ENCODE measurements around the gene HHEX.

HHEX gene

GRCh38 chr10:92657024-92657423 is 32.7 kb upstream of the HHEX start:
- Histone ChIP-seq H3K9ac (ENCODE audit: low read length) (no peak overlapping the region), H2AFZ (ENCODE audit: low read length) (no peak overlapping the region), H4K20me1 (ENCODE audit: insufficient read depth, low read length) (no peaks in the 10 kb centered on the region), H3K27ac (ENCODE audit: low read length) (no peak overlapping the region), H3F3A (ENCODE audit: insufficient read depth, low read length) (no peaks in the 10 kb centered on the region; the same call in 1 of the 2 replicates), H3K4me3 (ENCODE audit: low read length) (no peak overlapping the region), H3K27me3 (replicated peaks; ENCODE audit: insufficient read depth, low read length) (no peaks in the 10 kb centered on the region), H3K9me3 (replicated peaks; ENCODE audit: insufficient read depth, low read length) (no peaks in the 10 kb centered on the region), H3K36me3 (replicated peaks; ENCODE audit: insufficient read depth, low read length) (peaks cover 11% of the 10 kb centered on the region), H3K9me2 (replicated peaks; ENCODE audit: insufficient read depth, low read length) (no peaks in the 10 kb centered on the region), H3K4me2 (ENCODE audit: low read depth, low read length) (no peak overlapping the region), H3K79me2 (ENCODE audit: low read length) (no peaks in the 10 kb centered on the region), H3K4me1 (ENCODE audit: low read length) (no peaks in the 10 kb centered on the region)
- no peak for DNase-seq
- TF ChIP-seq EZH2phosphoT487 (IDR thresholded peaks at IDR 0.05; ENCODE audit: low read length) (no peak), EZH2 (optimal IDR thresholded peaks at IDR 0.05; ENCODE audit: low read depth, low read length) (no peak), CTCF (IDR thresholded peaks at IDR 0.05; ENCODE audit: low read length) (no peak)

GRCh38 chr10:92662848-92663247 is 26.9 kb upstream of the HHEX start:
- no peak overlapping the region for H2AFZ ChIP-seq (ENCODE audit: low read length)
- H3K27ac ChIP-seq (ENCODE audit: low read length) = no peak overlapping the region
- no peaks in the 10 kb centered on the region for H3K79me2 ChIP-seq (ENCODE audit: low read length)
- H3K9ac ChIP-seq (ENCODE audit: low read length) = no peak overlapping the region
- H3K4me2 ChIP-seq (ENCODE audit: low read depth, low read length) = no peak overlapping the region
- H3K4me1 ChIP-seq (ENCODE audit: low read length) = no peaks in the 10 kb centered on the region
- H3K4me3 ChIP-seq (ENCODE audit: low read length) = no peak overlapping the region
- TF ChIP-seq CTCF (IDR thresholded peaks at IDR 0.05; ENCODE audit: low read length) (no peak), EZH2phosphoT487 (IDR thresholded peaks at IDR 0.05; ENCODE audit: low read length) (no peak), EZH2 (optimal IDR thresholded peaks at IDR 0.05; ENCODE audit: low read depth, low read length) (no peak)
- no peak for DNase-seq
- H3K27me3 ChIP-seq (replicated peaks; ENCODE audit: insufficient read depth, low read length) = no peaks in the 10 kb centered on the region
- H3F3A ChIP-seq (ENCODE audit: insufficient read depth, low read length) = no peaks in the 10 kb centered on the region
- no peaks in the 10 kb centered on the region for H3K9me2 ChIP-seq (replicated peaks; ENCODE audit: insufficient read depth, low read length)
- no peaks in the 10 kb centered on the region for H4K20me1 ChIP-seq (ENCODE audit: insufficient read depth, low read length)
- H3K9me3 ChIP-seq (replicated peaks; ENCODE audit: insufficient read depth, low read length) = no peaks in the 10 kb centered on the region
- H3K36me3 ChIP-seq (replicated peaks; ENCODE audit: insufficient read depth, low read length) = no peaks in the 10 kb centered on the region

DNA sequence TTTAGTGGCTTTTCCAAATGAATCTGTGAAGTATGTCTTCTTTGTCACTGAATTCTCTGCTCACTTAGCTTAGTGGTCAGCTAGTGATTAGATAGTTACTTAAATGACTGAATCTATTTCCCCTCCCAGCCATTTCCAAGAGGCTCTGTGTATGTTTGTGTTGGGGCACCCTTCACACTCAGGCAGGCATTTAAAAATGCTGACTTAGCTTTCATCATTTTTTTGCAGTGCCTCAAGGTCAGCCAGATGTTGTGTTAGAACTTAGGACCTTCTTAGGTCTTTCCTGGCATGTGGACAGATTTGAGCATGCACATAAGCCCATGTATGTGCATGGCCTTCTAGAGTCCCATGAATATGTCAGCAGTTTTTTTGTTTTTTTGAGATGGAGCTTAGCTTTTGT is 25.4 kb upstream of the HHEX start:
- Histone ChIP-seq H3K4me2 (ENCODE audit: low read depth, low read length) (no peak overlapping the region), H3K9ac (ENCODE audit: low read length) (no peak overlapping the region), H3K4me3 (ENCODE audit: low read length) (no peak overlapping the region), H2AFZ (ENCODE audit: low read length) (no peak overlapping the region), H3K4me1 (ENCODE audit: low read length) (no peaks in the 10 kb centered on the region), H3K27me3 (replicated peaks; ENCODE audit: insufficient read depth, low read length) (no peaks in the 10 kb centered on the region), H3K36me3 (replicated peaks; ENCODE audit: insufficient read depth, low read length) (no peaks in the 10 kb centered on the region), H3K9me3 (replicated peaks; ENCODE audit: insufficient read depth, low read length) (no peaks in the 10 kb centered on the region), H3K27ac (ENCODE audit: low read length) (no peak overlapping the region), H3K79me2 (ENCODE audit: low read length) (no peaks in the 10 kb centered on the region), H3K9me2 (replicated peaks; ENCODE audit: insufficient read depth, low read length) (no peaks in the 10 kb centered on the region), H4K20me1 (ENCODE audit: insufficient read depth, low read length) (no peaks in the 10 kb centered on the region), H3F3A (ENCODE audit: insufficient read depth, low read length) (no peaks in the 10 kb centered on the region)
- TF ChIP-seq CTCF (IDR thresholded peaks at IDR 0.05; ENCODE audit: low read length) (no peak), EZH2phosphoT487 (IDR thresholded peaks at IDR 0.05; ENCODE audit: low read length) (no peak), EZH2 (optimal IDR thresholded peaks at IDR 0.05; ENCODE audit: low read depth, low read length) (no peak)
- no peak for DNase-seq

Data from MM.1S (cell line).